GM19023 (cell line): ENCODE data around the gene ECI1.

Experiments
- ATAC-seq: cut with Tn5 transposase; IDR thresholded peaks from one replicate; pipeline ENCODE4 v1.9.1; 2021; ENCODE audit warnings: mild to moderate bottlenecking, moderate library complexity; ENCODE audit not compliant: unreplicated experiment

The ECI1 gene, protein sequence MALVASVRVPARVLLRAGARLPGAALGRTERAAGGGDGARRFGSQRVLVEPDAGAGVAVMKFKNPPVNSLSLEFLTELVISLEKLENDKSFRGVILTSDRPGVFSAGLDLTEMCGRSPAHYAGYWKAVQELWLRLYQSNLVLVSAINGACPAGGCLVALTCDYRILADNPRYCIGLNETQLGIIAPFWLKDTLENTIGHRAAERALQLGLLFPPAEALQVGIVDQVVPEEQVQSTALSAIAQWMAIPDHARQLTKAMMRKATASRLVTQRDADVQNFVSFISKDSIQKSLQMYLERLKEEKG

GRCh38 chr16:2251296-2252111 lies at the start of gene ECI1:
Gene ECI1 (minus strand): TSS chr16:2251587. CDS start chr16:2251566, 21 bp downstream.
- ATAC-seq, result peak; percentile 89

DNA sequence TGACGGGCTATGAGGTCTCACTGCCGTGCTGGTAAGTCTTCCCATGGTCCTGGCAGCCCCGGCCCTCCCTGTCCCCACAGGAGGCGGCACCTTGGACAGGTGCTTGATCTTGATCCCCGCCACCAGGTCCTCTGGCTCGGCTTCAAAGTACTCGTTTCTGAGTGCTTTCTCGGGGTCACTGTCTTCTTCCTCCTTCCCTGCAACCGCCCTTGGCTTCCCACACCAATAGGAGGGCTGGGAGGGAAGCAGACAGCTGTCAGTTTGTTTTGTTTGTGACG lies 48.5 kb upstream of the ECI1 start:
- no peak for ATAC-seq

DNA sequence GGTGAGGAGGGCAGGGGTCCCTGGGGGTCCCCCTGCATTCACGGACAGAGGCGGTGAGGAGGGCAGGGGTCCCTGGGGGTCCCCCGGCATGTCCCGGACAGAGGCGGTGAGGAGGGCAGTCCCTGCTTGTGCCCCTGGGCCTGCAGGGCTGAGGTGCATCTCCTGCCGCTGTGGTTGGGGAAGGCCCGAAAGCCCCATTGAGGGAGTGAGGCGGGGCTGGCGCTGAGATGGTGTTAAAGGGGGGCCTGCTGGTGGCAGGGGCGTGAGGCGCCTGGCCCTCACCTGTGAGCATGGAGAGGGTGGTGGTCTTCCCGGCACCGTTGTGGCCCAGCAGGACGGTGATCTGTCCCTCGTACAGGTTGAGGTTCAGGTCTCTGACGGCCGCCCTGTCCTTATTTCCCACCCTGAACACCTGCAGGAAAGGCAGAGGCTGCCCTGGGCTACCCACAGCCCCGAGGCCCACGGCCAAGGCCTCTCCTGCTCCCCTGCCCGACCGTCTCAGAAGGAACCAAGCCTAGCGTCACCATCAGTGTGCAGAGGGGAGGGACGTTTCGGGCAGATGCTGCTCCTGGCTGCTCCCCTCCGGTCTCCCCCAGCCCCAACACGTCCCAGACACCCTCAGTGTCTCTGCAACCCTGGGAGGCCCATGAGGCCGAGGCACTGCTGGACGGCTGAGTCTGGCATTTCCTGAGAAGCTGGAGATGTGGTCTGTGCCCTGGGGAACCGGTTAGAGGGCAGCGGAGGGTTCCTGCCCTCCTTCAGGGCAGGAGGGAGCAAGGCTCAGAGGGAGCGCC lies 47.9 kb upstream of the ECI1 start:
- no peak for ATAC-seq

- no peak for ATAC-seq
Observed at GRCh38 chr16:2298621-2299020, 47.2 kb upstream of the ECI1 start.

- ATAC-seq, result no peak
Observed at GRCh38 chr16:2297506-2297860, 46.1 kb upstream of the ECI1 start.

- ATAC-seq, result no peak
Observed at GRCh38 chr16:2296661-2297505, 45.5 kb upstream of the ECI1 start.

- peak; percentile 58 for ATAC-seq
Observed at GRCh38 chr16:2295056-2295798, 43.8 kb upstream of the ECI1 start.

- ATAC-seq, result no peak
Observed at GRCh38 chr16:2292221-2292620, 40.8 kb upstream of the ECI1 start.

- no peak for ATAC-seq
Observed at GRCh38 chr16:2289282-2289681, 37.9 kb upstream of the ECI1 start.

- no peak for ATAC-seq
Observed at GRCh38 chr16:2288726-2289125, 37.3 kb upstream of the ECI1 start.

DNA sequence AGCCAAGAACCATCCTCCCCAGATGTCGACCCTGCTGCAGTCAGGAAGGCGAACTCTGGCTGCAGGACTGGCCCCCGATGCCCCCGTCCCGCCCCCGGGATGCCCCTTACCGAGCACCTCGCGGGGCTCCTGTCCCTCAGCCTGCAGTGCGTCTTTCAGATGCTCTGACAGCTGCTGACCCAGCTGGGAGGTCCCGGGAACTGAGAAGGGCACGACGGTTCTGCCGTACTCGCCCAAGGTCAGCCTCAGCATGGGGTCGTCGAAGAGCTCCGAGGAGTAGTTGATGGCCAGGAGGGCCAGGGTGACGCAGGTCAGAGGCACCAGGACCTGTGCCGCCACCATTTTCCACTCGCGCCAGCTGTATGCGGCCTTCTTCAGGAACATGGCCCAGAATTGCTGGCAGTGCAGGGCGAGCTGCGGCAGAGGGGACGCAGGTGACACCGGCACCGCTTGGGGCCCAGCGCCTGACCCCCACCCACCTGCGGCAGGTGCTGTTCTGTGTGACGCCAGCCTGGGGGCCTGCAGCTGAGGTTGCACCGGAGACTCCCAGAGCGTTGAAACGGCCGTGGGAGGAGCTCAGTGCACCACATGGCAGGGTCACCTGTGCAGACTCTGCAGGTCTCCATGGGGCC lies 36.6 kb upstream of the ECI1 start:
- ATAC-seq, result no peak

DNA sequence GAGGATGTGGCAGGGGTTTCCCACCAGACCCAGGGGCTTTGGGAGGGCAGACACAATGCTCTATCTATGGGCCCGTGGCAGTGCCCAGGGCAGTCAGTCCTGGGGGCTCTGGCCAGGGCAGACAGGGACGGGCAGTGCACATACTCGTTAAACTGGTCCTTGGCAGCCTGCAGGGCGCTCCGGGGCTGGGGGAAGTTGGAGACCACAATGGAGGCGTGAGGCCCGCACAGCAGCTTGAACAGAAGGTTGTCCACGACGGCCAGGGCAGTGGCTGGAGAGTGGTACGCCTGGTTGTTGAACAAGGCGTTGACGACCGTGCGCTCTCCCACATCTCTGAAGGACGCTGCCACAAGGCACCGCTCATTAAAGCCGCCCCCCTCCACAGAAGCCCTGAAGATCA lies 35.2 kb upstream of the ECI1 start:
- no peak for ATAC-seq

GRCh38 chr16:2285731-2286191 lies 34.4 kb upstream of the ECI1 start:
- ATAC-seq, result no peak

DNA sequence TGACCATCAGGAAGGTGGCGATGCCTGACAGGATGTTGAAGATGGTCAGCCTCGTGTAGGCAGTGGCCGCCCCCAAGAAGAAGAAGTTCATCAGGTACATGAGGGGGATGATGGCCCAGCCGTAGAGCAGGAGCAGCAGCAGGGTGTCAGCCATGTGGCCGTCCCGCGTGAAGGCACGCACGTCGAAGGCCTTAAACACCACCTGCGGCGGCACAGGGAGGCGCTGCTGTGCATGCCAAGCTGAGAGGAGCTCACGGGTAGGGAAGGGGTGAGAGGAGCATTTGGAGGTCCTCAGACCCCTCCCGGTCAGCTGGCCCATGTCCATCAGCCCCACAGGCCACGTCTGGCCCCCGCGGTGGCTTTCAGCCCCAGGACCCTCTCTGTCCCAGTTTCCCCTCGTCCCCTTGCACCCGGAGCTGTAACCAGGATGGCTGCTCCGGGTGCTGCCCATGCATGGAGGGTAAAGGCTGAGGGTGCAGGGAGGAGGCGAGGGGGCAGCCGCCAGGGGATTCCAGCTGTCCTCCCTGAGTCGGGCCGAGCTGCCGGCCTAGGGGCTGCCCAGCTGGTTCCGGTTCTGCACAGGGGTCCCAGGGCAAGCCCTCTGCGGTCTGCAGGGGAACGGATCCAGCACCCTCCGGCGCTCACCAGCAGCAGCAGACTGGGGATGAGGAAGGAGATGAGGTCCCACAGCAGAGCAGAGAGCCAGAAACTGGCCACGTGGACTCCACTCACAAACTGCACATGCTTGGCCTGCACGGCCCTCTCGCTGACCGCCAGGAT lies 33.6 kb upstream of the ECI1 start:
- ATAC-seq, result no peak

GRCh38 chr16:2284001-2284770 lies 32.8 kb upstream of the ECI1 start:
- ATAC-seq, result no peak

DNA sequence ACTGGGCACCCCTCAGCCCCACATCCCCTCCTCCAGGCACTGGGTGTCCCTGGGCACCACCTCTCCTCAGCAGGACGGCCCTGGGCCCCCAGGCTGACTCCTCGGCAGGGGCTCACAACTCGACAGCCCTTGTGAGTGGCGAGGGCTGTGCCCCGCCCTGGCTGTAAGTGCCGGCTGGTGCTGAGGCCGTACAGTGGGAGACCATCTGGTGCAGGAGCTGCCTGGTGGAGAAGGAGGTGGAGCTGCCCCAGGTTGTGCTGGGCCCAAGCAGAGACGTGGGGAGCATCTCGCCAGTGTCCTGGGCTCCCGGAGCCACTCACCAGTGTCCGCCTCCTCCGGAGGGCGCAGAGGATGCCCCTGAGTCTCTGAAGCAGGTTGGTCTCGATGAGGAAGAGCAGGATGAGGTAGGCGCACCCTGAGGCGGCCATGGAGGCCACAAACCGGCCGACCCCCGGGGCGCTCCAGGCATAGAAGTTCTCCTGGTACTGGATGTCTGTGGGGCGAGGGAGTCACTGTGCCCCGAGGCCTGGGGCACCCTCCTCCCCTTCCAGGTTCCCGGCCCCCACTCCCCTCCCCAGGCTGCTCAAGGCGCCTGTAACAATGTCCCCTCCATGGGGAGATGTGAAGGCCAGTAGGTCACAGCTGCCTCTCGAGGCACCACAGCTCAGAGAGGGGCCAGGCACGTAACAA lies 31.6 kb upstream of the ECI1 start:
- ATAC-seq, result no peak

- no peak for ATAC-seq
Observed at GRCh38 chr16:2282262-2282661, 30.9 kb upstream of the ECI1 start.
